ENCODE results near the gene PIRT.
"Not testable (repeated sequence)": the region's sequence is repeated elsewhere in the genome, so short reads cannot be mapped to it uniquely, and the experiment has no call there.

PIRT gene

GRCh38 chr17:10837921-10838320 lies at the start of gene PIRT:
TSS of gene PIRT (minus strand) at chr17:10838087. CDS start at chr17:10825645, 12,442 bp downstream.
- no peak for DNase-seq

GRCh38 chr17:10881959-10882358 lies 44.1 kb upstream of the PIRT start:
- no peak for DNase-seq

GRCh38 chr17:10879190-10879836 lies 41.4 kb upstream of the PIRT start:
- no peak for DNase-seq

GRCh38 chr17:10875984-10876555 lies 38.2 kb upstream of the PIRT start:
- DNase-seq, result peak; percentile 14

GRCh38 chr17:10875430-10875851 lies 37.6 kb upstream of the PIRT start:
- peak; percentile 9 for DNase-seq

- DNase-seq, result no peak
These were observed 34.0 kb upstream of the PIRT start for GRCh38 chr17:10871914-10872313.

GRCh38 chr17:10870336-10871050 lies 32.6 kb upstream of the PIRT start:
- DNase-seq, result no peak

- DNase-seq, result not testable (repeated sequence)
These were observed 30.9 kb upstream of the PIRT start for GRCh38 chr17:10868744-10869143.

GRCh38 chr17:10859051-10859450 lies 21.2 kb upstream of the PIRT start:
- DNase-seq, result no peak

- DNase-seq, result no peak
These were observed 20.1 kb upstream of the PIRT start for GRCh38 chr17:10857976-10858375.

- not testable (repeated sequence) for DNase-seq
These were observed 8.7 kb upstream of the PIRT start for GRCh38 chr17:10846636-10847035.

GRCh38 chr17:10845388-10845751 lies 7.5 kb upstream of the PIRT start:
- no peak for DNase-seq

- peak; percentile 56 for DNase-seq
These were observed 6.9 kb upstream of the PIRT start for GRCh38 chr17:10844621-10845387.

- DNase-seq, result no peak
These were observed 5.9 kb upstream of the PIRT start for GRCh38 chr17:10843811-10844210.

- DNase-seq, result no peak
These were observed 4.8 kb upstream of the PIRT start for GRCh38 chr17:10842658-10843057.

- no peak for DNase-seq
These were observed 795 bp upstream of the PIRT start for GRCh38 chr17:10838682-10839081.

GRCh38 chr17:10836966-10837590 lies 809 bp downstream of the PIRT start:
- no peak for DNase-seq

GRCh38 chr17:10836145-10836544 lies 1.7 kb downstream of the PIRT start:
- no peak for DNase-seq

- DNase-seq, result no peak
These were observed 6.2 kb downstream of the PIRT start for GRCh38 chr17:10831696-10832095.

GRCh38 chr17:10827898-10828552 lies 9.9 kb downstream of the PIRT start:
- DNase-seq, result no peak

- no peak for DNase-seq
These were observed 13.0 kb downstream of the PIRT start for GRCh38 chr17:10824874-10825273.

GRCh38 chr17:10821770-10822169 lies 16.1 kb downstream of the PIRT start:
- DNase-seq, result no peak
